Osteocyte (in vitro differentiated cells): ENCODE results near the gene FAM13A. TPM values are rescaled to one million over a fixed set of nuclear protein-coding genes. Genes with fewer than 3 reads are reported as not detected.

ENCODE experiments used
- DNase-seq: peaks from one replicate; pipeline ENCODE4 v3.0.0; 2021; ENCODE audit warnings: mixed read lengths; ENCODE audit not compliant: unreplicated experiment; ENCODE audit errors: extremely low spot score
- H3K27ac Mint-ChIP-seq: one replicate; pipeline ENCODE4 v1.8.0; 2021; ENCODE audit warnings: mild to moderate bottlenecking, mixed read lengths; ENCODE audit not compliant: unreplicated experiment
- H3K27me3 Mint-ChIP-seq: one replicate; pipeline ENCODE4 v1.8.0; 2021; ENCODE audit warnings: mixed read lengths; ENCODE audit not compliant: unreplicated experiment
- H3K36me3 Mint-ChIP-seq: one replicate; pipeline ENCODE4 v1.8.0; 2021; ENCODE audit warnings: mixed read lengths; ENCODE audit not compliant: unreplicated experiment
- H3K4me1 Mint-ChIP-seq: one replicate; pipeline ENCODE4 v1.8.0; 2021; ENCODE audit warnings: mixed read lengths; ENCODE audit not compliant: unreplicated experiment
- H3K4me3 Mint-ChIP-seq: one replicate; pipeline ENCODE4 v1.8.0; 2021; ENCODE audit warnings: mild to moderate bottlenecking, moderate library complexity, mixed read lengths; ENCODE audit not compliant: unreplicated experiment
- H3K9me3 Mint-ChIP-seq: one replicate; pipeline ENCODE4 v1.8.0; 2021; ENCODE audit warnings: mixed read lengths; ENCODE audit not compliant: unreplicated experiment
- total RNA-seq: library from RNA; stranded (reverse); gene quantifications from 2 replicates; pipeline ENCODE4 v1.2.1, GENCODE V29; 2021
- TF ChIP-seq, protein P1 (sequence below): fragments of 200-600 bp; sonication (generic); IDR thresholded peaks from 2 replicates; pipeline ENCODE4 v1.5.0; 2021; ENCODE audit warnings: antibody characterized with exemption, mild to moderate bottlenecking, moderate library complexity

Gene FAM13A
- total RNA-seq, 1 donor from 2014 or later = 18.5 TPM

- no peaks in the 10 kb centered on the region for H3K9me3 Mint-ChIP-seq
- H3K27me3 Mint-ChIP-seq = no peaks in the 10 kb centered on the region
- no peak overlapping the region for H3K27ac Mint-ChIP-seq
- H3K4me3 Mint-ChIP-seq = no peak overlapping the region
- peaks cover 45% of the 10 kb centered on the region for H3K36me3 Mint-ChIP-seq
- TF ChIP-seq, protein P1, sequence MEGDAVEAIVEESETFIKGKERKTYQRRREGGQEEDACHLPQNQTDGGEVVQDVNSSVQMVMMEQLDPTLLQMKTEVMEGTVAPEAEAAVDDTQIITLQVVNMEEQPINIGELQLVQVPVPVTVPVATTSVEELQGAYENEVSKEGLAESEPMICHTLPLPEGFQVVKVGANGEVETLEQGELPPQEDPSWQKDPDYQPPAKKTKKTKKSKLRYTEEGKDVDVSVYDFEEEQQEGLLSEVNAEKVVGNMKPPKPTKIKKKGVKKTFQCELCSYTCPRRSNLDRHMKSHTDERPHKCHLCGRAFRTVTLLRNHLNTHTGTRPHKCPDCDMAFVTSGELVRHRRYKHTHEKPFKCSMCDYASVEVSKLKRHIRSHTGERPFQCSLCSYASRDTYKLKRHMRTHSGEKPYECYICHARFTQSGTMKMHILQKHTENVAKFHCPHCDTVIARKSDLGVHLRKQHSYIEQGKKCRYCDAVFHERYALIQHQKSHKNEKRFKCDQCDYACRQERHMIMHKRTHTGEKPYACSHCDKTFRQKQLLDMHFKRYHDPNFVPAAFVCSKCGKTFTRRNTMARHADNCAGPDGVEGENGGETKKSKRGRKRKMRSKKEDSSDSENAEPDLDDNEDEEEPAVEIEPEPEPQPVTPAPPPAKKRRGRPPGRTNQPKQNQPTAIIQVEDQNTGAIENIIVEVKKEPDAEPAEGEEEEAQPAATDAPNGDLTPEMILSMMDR = no peak
- DNase-seq = no peak
- peaks cover 21% of the 10 kb centered on the region for H3K4me1 Mint-ChIP-seq
Observed at GRCh38 chr4:88746206-88746605, 310.8 kb downstream of the FAM13A start.

GRCh38 chr4:88745581-88746163 is 311.3 kb downstream of the FAM13A start:
- Mint-ChIP-seq H3K4me1 (peaks cover 21% of the 10 kb centered on the region), H3K27me3 (no peaks in the 10 kb centered on the region), H3K27ac (no peak overlapping the region), H3K9me3 (no peaks in the 10 kb centered on the region), H3K4me3 (no peak overlapping the region), H3K36me3 (peaks cover 40% of the 10 kb centered on the region)
- no peak for DNase-seq
- TF ChIP-seq, protein P1 = no peak

DNA sequence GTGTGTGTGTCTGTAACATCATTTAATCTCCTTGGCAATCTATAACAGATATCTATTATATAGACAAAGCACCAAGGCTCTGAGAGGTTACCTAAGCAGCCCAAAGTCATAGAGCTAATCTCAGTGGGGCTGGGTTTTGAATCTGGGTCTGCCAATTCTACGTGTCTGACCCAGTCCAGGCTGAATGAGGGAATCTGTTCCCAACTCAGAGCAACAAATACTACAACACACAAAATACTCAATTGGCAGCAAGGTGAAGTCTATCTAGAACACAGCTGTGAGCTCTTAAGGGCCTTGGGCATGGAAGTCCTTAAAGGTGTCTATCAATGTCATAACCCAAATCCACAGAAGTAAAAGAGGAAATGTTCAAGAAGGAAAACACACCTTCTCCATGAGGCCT is 311.8 kb downstream of the FAM13A start:
- Mint-ChIP-seq H3K9me3 (no peaks in the 10 kb centered on the region), H3K27ac (no peak overlapping the region)

DNA sequence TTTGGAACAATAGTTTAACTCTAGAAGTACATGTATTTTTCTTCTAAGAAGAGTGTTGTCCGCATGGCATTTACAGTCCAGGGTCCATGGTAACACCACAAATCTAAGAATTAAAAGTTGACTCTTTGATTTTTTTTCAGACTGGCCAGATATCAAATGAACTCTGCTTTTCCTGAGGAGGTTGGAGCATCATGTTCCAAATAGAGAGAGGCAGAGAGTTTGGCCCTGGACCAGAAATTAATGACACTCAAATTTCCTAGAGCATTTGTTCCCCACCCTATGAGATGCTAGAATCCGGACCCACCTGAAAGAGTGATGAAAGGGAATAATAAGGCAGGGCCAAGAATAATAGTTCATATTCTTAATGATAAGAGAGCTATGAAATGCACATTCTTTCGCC is 312.4 kb downstream of the FAM13A start:
- H3K36me3 Mint-ChIP-seq = peaks cover 39% of the 10 kb centered on the region
- no peak for DNase-seq
- H3K27me3 Mint-ChIP-seq = no peaks in the 10 kb centered on the region
- no peaks in the 10 kb centered on the region for H3K9me3 Mint-ChIP-seq
- TF ChIP-seq, protein P1 = no peak
- no peak overlapping the region for H3K27ac Mint-ChIP-seq
- H3K4me1 Mint-ChIP-seq = peaks cover 21% of the 10 kb centered on the region
- H3K4me3 Mint-ChIP-seq = no peak overlapping the region

More for the DNA sequence above, 311.8 kb downstream of the FAM13A start:
- no peak for DNase-seq
- no peaks in the 10 kb centered on the region for H3K27me3 Mint-ChIP-seq
- TF ChIP-seq, protein P1 = no peak
- H3K4me3 Mint-ChIP-seq = no peak overlapping the region
- H3K36me3 Mint-ChIP-seq = peaks cover 39% of the 10 kb centered on the region
- peaks cover 21% of the 10 kb centered on the region for H3K4me1 Mint-ChIP-seq

DNA sequence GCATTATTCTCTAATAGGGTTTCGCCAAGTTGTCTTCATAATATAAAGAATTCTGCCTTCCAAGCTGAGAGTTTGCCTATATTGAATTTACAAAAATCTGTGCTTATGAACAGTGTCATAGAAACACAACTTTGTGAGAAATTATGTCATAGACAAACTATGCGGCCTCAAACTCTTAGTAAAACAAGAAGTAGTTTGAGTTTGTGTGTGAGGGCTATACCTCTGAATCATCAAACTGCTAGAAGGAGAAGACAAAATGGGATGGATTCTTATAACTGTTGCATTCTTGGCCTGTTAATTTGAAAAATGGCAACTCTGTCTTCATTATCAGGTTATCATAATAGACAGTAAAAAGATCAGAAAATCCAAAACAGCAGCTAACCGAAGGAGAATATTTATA is 313.3 kb downstream of the FAM13A start:
- H3K36me3 Mint-ChIP-seq = peaks cover 33% of the 10 kb centered on the region
- DNase-seq = no peak
- no peaks in the 10 kb centered on the region for H3K27me3 Mint-ChIP-seq
- peaks cover 21% of the 10 kb centered on the region for H3K4me1 Mint-ChIP-seq
- H3K4me3 Mint-ChIP-seq = no peak overlapping the region
- H3K9me3 Mint-ChIP-seq = no peaks in the 10 kb centered on the region
- TF ChIP-seq, protein P1 = no peak
- peak overlapping the region; percentile 69 for H3K27ac Mint-ChIP-seq
